GM18867 (cell line): Measurements from ENCODE around the gene IL4R.
"Not testable (repeated sequence)": the region's sequence is repeated elsewhere in the genome, so short reads cannot be mapped to it uniquely, and the experiment has no call there.

ENCODE experiments used
- ATAC-seq: cut with Tn5 transposase; IDR thresholded peaks from one replicate; pipeline ENCODE4 v1.9.1; 2021; ENCODE audit warnings: mild to moderate bottlenecking, moderate library complexity; ENCODE audit not compliant: unreplicated experiment

IL4R gene

DNA sequence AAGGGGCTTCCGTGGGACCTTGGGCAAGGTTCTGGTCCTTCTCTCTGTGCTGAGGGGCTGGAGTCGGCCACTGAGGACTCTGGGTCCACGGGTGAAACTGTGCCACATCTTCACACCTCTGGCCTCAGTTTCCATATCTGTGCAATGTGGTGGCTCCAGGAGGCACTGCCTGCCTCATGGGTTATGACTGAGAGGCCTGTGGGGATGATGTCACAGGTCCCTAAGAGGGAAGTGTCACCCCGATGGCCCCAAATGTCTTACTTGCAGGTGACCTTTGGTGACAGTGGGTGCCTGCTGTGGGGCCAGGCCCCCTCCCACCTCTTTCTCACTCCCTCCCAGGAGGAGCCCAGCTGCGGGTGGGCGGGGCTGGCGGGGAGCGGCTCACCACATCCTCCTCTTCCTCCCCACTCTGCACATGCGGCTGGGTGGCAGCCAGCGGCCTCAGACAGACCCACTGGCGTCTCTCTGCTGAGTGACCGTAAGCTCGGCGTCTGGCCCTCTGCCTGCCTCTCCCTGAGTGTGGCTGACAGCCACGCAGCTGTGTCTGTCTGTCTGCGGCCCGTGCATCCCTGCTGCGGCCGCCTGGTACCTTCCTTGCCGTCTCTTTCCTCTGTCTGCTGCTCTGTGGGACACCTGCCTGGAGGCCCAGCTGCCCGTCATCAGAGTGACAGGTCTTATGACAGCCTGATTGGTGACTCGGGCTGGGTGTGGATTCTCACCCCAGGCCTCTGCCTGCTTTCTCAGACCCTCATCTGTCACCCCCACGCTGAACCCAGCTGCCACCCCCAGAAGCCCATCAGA is 88.2 kb downstream of the IL4R start, which contains the start of gene IL21R:
TSS of gene IL21R (plus strand) at position 407 of the 801 bp plus-strand sequence. CDS start 27,898 bp downstream, outside the sequence.
- ATAC-seq: peak; percentile 68

DNA sequence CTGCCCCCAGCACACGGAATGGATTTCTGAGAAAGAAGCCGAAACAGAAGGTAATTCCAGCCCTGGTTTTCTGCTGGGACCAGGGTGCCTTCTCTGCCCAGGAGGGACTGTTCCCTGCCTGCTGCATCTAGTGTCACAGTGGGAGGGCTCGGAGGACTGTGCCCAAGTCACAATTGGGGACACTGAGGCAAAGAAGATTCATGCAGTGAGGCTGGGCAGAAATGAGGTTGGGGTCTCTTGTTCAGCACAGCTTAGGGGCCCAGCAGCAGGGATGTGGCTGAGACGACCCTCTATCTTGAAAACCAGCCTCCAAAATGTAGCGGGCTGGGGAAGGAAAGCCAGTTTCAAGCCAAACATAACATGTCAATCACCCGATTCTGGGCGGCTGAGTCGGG is 88.8 kb downstream of the IL4R start:
- ATAC-seq: no peak

DNA sequence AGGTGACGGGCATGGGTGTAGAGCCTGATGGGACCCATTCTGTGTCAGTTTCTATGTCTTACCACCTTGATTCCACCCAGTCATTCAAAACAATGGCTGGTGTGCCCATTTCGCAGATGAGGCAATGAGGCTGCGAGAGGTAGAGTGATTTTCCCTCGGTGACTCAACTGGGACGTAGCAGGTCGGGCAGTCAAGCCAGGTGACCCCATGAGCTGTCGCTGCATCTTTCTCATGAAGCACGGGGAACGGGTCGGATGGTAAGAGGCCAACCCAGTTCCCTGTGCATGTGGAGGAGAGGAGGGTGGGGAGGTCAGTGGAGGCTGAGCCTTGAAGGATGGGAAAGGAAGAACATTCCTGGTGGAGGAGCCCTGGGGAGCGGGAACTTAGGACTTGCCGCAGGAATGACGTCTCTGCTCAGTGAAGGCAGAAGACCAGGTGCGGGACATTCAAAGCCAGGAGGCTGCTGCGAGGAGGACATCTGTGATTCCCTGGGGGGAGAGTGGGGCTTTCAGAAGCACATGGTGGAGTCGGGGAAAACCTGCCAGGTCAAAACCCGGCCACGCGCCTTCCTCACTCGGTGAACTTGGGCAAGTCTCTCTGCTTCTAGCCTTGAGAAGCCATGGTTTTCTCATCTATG is 89.3 kb downstream of the IL4R start:
- ATAC-seq: no peak

DNA sequence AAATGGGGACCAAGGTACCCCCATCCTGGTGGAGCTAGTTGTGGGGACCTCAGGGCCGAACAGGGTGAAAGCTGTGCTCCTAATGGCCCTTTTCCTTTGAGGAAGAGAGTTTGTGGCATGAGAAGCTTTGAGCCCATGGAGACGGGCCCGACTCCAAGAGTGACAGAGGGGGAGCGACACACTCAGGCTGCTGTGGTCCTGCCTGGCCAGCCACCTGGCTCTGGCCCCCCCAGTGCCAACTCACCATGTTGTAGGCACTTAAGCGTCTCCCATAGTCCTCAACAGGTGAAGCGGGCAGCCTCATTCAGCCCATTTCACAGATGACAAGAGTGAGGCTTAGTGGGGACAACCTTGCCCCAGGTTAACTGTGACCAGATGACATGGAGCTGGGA is 89.8 kb downstream of the IL4R start:
- ATAC-seq: no peak

DNA sequence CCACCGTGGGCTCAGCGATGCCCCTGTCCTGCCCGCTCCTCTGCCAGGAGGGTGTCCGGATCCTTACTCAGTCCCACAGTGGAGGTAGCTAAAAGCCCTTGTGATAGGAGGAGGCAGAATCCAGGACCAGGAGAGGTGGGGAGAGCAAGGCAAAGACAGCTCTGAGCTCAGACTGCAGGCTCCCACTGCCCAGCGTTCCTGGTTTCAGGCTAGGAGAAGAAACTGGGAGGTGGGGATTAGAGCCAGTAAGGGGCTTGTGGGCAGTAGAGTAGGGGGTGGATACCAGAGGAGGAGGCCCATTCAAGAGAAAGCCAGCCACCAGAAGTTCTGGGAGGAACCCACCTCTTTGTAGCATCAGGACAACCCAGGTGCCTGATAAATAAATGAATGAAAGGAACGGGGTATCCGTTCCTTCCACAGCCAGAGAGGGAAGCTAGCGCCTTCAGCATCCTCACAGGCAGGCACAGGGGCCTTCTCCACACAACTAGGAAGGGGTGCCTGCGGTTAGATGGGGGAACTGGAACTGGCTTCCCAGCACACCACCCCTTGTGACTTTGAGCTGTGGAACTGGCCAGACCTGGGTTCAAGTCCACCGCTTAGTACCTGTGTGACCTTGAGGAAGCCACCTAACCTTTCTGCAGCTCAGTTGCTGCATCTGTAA is 90.5 kb downstream of the IL4R start:
- no peak for ATAC-seq

DNA sequence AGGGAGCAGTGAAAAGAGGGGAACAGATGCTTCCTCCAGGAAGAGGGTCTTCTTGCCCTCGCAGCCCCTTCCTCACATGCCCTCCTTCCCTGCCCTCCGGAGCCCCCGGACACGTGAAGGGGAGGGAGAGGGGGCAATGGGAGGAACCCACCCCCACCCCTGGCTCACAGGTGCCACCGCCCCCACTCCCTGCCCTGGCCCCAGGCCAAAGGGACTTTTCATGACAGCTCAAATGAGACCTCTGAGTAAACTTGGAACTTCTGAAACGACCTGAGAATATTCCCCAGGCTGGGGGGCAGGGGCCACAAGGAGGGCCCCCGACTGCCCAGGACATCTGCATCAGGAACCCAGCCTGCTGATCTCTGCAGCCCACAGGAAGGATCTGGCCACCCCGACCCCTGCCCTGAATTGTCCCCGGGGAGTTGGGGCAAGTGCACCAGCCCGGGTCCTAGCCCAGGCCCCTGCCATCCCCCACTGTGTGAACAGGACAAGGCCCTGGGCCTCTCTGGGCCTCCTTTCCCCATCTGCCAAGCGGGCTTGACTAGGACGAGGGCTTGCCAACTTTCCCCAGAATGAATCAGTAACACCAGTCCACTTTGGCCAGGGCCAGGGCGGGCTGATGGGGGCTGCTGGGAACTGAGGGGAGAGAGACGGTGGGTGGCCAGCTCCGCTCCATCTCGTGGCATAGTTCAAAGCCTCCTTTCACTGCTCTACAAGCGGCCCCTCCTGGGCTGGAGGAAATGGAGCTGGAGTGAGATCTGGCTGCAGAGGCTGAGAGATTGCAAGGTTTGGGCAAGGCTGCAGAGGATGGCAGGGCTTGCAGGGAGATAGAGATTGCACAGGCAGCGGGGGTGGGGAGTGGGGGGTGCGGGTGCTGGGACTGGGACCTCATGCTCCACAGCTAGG is 92.0 kb downstream of the IL4R start:
- ATAC-seq: no peak

DNA sequence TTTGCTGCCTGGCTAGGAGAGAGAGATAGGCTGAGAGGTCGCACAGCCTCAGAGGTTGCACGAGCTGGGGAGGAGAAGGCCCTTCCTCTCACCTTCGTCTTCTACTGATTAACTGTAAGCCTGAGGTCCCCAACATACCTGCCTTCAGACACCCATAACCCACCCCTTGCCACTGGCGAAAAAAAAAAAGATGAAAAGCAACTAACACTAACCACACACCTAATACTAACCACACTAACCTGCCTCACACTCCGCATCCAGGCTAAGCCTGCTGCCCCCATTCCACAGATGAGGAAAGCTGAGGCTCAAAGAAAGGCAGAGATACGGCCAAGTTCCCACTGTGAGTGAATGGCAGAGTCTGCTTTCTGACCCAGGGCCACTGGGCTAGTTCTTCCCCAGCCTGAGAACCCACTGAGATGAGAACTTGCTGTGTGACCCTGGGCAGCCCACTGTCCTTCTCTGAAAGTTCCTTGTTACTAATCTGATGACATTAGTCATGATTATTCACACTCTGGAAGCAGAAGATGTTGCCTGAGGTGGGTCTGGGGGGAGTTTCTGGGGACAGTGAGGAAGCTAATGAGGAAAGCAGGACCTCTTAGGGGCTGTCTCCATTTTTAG is 92.8 kb downstream of the IL4R start:
- ATAC-seq: no peak

DNA sequence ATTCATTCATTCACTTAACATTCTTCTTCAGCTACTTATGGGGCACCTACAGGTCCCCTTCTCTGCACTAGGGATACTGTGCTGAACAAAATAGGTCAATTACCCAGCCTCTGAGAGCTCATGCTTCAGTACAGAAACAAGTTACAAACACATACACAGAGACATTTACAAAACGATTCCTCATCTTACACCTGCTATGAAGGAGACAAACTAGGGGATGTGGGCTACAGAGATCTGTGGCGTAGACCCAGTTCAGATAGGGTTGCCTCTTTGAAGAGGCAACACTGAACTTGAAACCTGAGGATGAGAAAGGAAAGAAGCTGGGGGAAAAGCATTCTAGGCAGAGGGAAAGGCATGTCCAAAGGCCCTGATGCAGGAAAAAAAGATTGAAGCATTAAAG is 93.4 kb downstream of the IL4R start:
- no peak for ATAC-seq

DNA sequence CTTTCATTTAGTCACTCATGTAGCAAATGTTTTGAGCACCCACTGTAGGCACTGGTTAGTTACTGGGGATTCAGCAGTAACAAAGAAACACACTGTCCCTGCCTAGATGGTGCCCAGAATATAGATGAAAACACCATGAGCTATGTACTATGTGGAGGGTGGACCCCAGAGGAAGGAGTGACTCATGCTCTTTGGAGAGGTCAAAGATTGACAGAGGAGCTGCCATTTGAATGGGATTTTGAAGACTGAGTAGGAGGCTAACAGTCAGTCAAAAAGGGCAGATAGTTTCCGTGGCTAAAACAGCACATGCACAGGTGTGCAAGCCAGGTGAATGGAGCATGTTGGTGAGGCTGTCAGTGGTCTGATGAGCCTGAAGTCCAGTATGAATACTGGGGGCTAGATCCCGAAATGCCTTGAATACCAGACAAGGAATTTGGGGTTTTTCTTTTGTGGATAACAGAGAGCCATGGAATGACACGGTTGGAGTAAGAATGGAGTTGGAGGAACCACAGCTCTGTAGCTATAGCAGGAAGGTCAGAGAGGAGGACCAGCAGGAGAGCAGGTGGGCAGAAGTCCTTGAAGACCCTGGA is 94.3 kb downstream of the IL4R start:
- ATAC-seq: peak; percentile 35

DNA sequence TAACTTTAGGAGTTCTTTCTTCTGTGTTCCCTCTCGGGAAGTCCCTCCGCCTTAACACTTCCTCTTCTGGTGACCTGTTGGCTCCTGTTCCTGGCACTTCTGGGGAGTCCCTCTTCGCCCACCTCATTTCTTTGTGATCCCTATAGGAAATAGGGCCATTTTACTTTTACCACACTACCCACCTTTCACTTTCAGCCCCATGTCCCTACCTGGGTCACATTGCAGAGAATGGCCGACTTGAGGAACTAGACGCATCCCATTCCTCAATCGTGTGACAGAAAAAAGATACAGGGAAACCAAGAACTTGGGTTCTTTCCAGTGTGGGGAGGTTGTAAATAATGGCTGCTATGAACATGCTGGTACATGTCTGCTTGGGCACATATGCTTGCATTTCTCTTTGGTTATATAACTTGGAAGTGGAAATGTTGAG is 94.8 kb downstream of the IL4R start:
- ATAC-seq: no peak

DNA sequence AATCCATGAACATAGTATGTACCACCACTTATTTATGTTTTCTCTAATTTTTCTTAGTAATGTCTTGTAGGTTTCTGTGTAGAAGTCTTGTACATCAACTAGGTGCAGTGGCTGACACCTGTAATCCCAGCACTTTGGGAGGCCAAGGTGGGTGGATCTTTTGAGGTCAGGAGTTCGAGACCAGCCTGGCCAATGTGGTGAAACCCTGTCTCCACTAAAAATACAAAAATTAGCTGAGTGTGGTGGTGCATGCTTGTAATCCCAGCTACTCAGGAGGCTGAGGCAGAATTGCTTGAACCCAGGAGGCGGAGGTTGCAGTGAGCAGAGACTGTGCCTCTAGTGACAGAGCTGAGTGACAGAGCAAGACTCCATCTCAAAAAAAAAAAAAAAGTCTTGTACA is 96.2 kb downstream of the IL4R start:
- not testable (repeated sequence) for ATAC-seq

DNA sequence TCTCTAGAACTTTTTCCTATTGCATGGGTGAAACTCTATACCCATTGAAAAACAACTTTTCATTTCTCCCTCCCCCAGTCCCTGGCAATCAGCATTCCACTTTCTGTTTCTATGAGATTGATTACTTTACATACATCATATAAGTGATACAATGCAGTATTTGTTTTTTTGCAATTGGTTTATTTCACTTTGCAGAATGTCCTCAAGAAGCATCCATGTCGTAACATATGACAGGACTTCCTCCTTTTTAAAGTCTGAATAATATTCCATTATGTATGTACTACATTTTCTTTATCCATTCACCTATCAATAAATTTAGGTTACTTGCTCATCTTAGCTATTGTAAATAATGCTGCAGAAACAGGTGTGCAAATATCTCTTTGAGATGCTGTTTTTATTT is 97.0 kb downstream of the IL4R start:
- ATAC-seq: no peak

DNA sequence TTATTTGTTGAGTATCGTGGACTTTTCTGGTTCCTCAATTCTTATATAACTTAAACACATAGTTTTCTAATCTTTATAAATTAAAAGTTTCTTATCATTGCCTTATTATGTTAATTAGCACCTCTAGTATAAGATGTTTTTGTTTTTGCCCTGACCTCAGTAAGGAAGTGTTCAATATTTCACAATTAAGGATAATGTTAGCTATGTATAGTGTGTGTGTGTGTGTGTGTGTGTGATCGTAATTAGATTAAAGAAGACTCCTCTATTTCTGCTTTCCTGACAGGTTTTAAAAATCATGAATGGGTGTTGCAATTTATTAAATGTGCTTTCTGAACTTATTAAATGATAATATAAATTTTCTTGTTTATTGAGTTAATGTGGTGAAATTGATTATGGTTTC is 100.2 kb downstream of the IL4R start:
- ATAC-seq: no peak
